GM18858 (cell line): ENCODE data around the gene ZCCHC14.

Experiments used
- ATAC-seq: cut with Tn5 transposase; IDR thresholded peaks from one replicate; pipeline ENCODE4 v1.9.1; 2021; ENCODE audit not compliant: unreplicated experiment

The ZCCHC14 gene

GRCh38 chr16:87459027-87459426, 33.8 kb downstream of the ZCCHC14 start:
- ATAC-seq, result no peak

GRCh38 chr16:87458424-87458915, 34.4 kb downstream of the ZCCHC14 start:
- ATAC-seq, result no peak

- ATAC-seq, result no peak
These were observed 35.0 kb downstream of the ZCCHC14 start for GRCh38 chr16:87457709-87458423.

- ATAC-seq, result no peak
These were observed 35.7 kb downstream of the ZCCHC14 start for GRCh38 chr16:87457061-87457611.

- no peak for ATAC-seq
These were observed 38.4 kb downstream of the ZCCHC14 start for GRCh38 chr16:87454391-87454790.

GRCh38 chr16:87453326-87453725, 39.5 kb downstream of the ZCCHC14 start:
- ATAC-seq, result no peak

- no peak for ATAC-seq
These were observed 41.1 kb downstream of the ZCCHC14 start for GRCh38 chr16:87451563-87452210.

- no peak for ATAC-seq
These were observed 44.0 kb downstream of the ZCCHC14 start for GRCh38 chr16:87448866-87449265.

GRCh38 chr16:87447323-87447722, 45.5 kb downstream of the ZCCHC14 start:
- no peak for ATAC-seq

GRCh38 chr16:87446479-87446878, 46.3 kb downstream of the ZCCHC14 start:
- ATAC-seq, result no peak

GRCh38 chr16:87445486-87445885, 47.3 kb downstream of the ZCCHC14 start:
- no peak for ATAC-seq

GRCh38 chr16:87443964-87444363, 48.9 kb downstream of the ZCCHC14 start:
- ATAC-seq, result no peak

- ATAC-seq, result no peak
These were observed 49.8 kb downstream of the ZCCHC14 start for GRCh38 chr16:87443016-87443415.

- no peak for ATAC-seq
These were observed 50.2 kb downstream of the ZCCHC14 start for GRCh38 chr16:87442581-87442966.

GRCh38 chr16:87441886-87442580, 50.8 kb downstream of the ZCCHC14 start:
- ATAC-seq, result no peak

GRCh38 chr16:87439926-87440325, 52.9 kb downstream of the ZCCHC14 start:
- ATAC-seq, result no peak

GRCh38 chr16:87438611-87438985, 54.2 kb downstream of the ZCCHC14 start:
- no peak for ATAC-seq

GRCh38 chr16:87437911-87438610, 54.8 kb downstream of the ZCCHC14 start:
- ATAC-seq, result no peak

- ATAC-seq, result no peak
These were observed 55.5 kb downstream of the ZCCHC14 start for GRCh38 chr16:87437327-87437726.

GRCh38 chr16:87436225-87437172, 56.3 kb downstream of the ZCCHC14 start:
- no peak for ATAC-seq
